Neural cell (in vitro differentiated cells): ENCODE results near the gene ACOXL.

Experiments used
- EZH2 ChIP-seq: fragments of 200-600, 300-800 bp; shearing (Covaris generic), sonication (generic); IDR thresholded peaks from 2 replicates; pipeline ENCODE4 v1.6.1; 2014; ENCODE audit warnings: antibody characterized with exemption, low read length, borderline replicate concordance, mild to moderate bottlenecking; ENCODE audit not compliant: insufficient read depth, poor library complexity, severe bottlenecking
- MXI1 ChIP-seq: fragments of 450-650 bp; conservative IDR thresholded peaks from 2 replicates; pipeline ENCODE4 v1.6.1; 2014; ENCODE audit warnings: antibody characterized with exemption, mild to moderate bottlenecking; ENCODE audit not compliant: poor library complexity, severe bottlenecking
- TF ChIP-seq, protein P1 (sequence below): fragments of 450-650 bp; IDR thresholded peaks from 2 replicates; pipeline ENCODE4 v1.5.1; 2014; ENCODE audit warnings: antibody characterized with exemption, mild to moderate bottlenecking, moderate library complexity; ENCODE audit not compliant: poor library complexity, severe bottlenecking
- TF ChIP-seq, protein P2 (sequence below): IDR thresholded peaks from 2 replicates; pipeline ENCODE4 v1.6.1; 2012; ENCODE audit warnings: borderline replicate concordance

DNA sequence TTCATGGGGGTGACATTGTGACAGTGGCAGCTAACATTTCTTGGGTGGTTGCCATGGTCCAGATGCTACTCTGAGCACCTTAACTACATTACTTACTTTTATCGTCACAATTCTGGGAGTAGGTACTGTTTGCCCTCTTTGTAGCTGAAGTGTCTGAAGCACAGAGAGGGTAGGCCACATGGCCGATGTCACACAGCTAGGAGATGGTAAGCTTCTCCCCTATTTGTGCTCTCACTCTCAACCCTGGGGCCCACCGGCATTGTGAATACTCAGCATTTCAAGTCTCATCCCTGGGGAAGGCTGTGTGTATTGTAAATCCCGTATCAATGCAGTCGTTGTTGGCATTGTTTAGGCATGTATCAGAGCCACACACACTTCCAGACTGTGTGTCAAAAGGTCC, 136.6 kb downstream of the ACOXL start:
- TF ChIP-seq MXI1, result no peak
- TF ChIP-seq, protein P1, sequence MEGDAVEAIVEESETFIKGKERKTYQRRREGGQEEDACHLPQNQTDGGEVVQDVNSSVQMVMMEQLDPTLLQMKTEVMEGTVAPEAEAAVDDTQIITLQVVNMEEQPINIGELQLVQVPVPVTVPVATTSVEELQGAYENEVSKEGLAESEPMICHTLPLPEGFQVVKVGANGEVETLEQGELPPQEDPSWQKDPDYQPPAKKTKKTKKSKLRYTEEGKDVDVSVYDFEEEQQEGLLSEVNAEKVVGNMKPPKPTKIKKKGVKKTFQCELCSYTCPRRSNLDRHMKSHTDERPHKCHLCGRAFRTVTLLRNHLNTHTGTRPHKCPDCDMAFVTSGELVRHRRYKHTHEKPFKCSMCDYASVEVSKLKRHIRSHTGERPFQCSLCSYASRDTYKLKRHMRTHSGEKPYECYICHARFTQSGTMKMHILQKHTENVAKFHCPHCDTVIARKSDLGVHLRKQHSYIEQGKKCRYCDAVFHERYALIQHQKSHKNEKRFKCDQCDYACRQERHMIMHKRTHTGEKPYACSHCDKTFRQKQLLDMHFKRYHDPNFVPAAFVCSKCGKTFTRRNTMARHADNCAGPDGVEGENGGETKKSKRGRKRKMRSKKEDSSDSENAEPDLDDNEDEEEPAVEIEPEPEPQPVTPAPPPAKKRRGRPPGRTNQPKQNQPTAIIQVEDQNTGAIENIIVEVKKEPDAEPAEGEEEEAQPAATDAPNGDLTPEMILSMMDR, result no peak
- TF ChIP-seq, protein P2, sequence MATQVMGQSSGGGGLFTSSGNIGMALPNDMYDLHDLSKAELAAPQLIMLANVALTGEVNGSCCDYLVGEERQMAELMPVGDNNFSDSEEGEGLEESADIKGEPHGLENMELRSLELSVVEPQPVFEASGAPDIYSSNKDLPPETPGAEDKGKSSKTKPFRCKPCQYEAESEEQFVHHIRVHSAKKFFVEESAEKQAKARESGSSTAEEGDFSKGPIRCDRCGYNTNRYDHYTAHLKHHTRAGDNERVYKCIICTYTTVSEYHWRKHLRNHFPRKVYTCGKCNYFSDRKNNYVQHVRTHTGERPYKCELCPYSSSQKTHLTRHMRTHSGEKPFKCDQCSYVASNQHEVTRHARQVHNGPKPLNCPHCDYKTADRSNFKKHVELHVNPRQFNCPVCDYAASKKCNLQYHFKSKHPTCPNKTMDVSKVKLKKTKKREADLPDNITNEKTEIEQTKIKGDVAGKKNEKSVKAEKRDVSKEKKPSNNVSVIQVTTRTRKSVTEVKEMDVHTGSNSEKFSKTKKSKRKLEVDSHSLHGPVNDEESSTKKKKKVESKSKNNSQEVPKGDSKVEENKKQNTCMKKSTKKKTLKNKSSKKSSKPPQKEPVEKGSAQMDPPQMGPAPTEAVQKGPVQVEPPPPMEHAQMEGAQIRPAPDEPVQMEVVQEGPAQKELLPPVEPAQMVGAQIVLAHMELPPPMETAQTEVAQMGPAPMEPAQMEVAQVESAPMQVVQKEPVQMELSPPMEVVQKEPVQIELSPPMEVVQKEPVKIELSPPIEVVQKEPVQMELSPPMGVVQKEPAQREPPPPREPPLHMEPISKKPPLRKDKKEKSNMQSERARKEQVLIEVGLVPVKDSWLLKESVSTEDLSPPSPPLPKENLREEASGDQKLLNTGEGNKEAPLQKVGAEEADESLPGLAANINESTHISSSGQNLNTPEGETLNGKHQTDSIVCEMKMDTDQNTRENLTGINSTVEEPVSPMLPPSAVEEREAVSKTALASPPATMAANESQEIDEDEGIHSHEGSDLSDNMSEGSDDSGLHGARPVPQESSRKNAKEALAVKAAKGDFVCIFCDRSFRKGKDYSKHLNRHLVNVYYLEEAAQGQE, result no peak
- TF ChIP-seq EZH2, result no peak
